ENCODE data around the gene SOX9. TPM values are rescaled to one million over a fixed set of nuclear protein-coding genes. Genes with fewer than 3 reads are reported as not detected.
"Not testable (repeated sequence)": the region's sequence is repeated elsewhere in the genome, so short reads cannot be mapped to it uniquely, and the experiment has no call there.

Gene SOX9
- total and polyA plus RNA-seq, 8 donors = 5.8 to 69.5 (median 16.8) TPM

GRCh38 chr17:72111336-72111923, 9.4 kb upstream of the SOX9 start:
- intact Hi-C loops (cut with DNase I; ENCODE audit: low total_unique reads) = loop anchor here (10.0 kb wide), 1 partner anchor 343 kb away; no protein-coding TSS in a partner anchor
- Histone ChIP-seq H3K27me3 (peaks cover 0 to 50% (median 11%) of the 10 kb centered on the region in 3 donors), H3K4me3 (no peak overlapping the region), H3K27ac (no peak overlapping the region), H3K36me3 (no peaks in the 10 kb centered on the region), H3K4me1 (peaks cover 0 to 15% (median 3%) of the 10 kb centered on the region in 4 donors), H3K9me3 (no peaks in the 10 kb centered on the region)
- no peak for TF ChIP-seq EP300 (IDR thresholded peaks at IDR 0.05)
- peak in 1 of 2 donors; percentile 28 for DNase-seq
- 15 to 29% (median 20%) methylated on average over 10 of the region's 10 CpGs for WGBS, 5 donors

- H3K4me1 ChIP-seq = peaks cover 0 to 20% (median 7%) of the 10 kb centered on the region in 4 donors
- H3K4me3 ChIP-seq, H3K27ac ChIP-seq, DNase-seq, H3K36me3 ChIP-seq, H3K9me3 ChIP-seq: not testable (repeated sequence)
- 85 to 94% (median 90%) methylated on average over 5 of the region's 5 CpGs for WGBS, 5 donors
- intact Hi-C loops (cut with DNase I; ENCODE audit: low total_unique reads) = loop anchor here (10.0 kb wide), 1 partner anchor 343 kb away; no protein-coding TSS in a partner anchor
- H3K27me3 ChIP-seq = peaks cover 0 to 54% (median 16%) of the 10 kb centered on the region in 3 donors
These were observed 8.9 kb upstream of the SOX9 start for GRCh38 chr17:72111926-72112325.

GRCh38 chr17:72113751-72114150, 7.1 kb upstream of the SOX9 start:
- Histone ChIP-seq H3K27me3 (peaks cover 5 to 73% (median 31%) of the 10 kb centered on the region in 3 donors), H3K9me3 (no peaks in the 10 kb centered on the region), H3K27ac (no peak overlapping the region), H3K36me3 (no peaks in the 10 kb centered on the region), H3K4me1 (peaks cover 12 to 39% (median 25%) of the 10 kb centered on the region in 4 donors), H3K4me3 (no peak overlapping the region)
- WGBS, 5 donors = 57 to 98% (median 94%) methylated on average over 4 of the region's 4 CpGs
- TF ChIP-seq POLR2AphosphoS5 (IDR thresholded peaks at IDR 0.05) (no peak), POLR2A (IDR thresholded peaks at IDR 0.05) (no peak), EP300 (IDR thresholded peaks at IDR 0.05) (no peak), CTCF (IDR thresholded peaks at IDR 0.05) (no peak)
- no peak for DNase-seq
- intact Hi-C loops (cut with DNase I; ENCODE audit: low total_unique reads) = loop anchor here (10.0 kb wide), 1 partner anchor 341 kb away; no protein-coding TSS in a partner anchor

GRCh38 chr17:72115781-72116525, 4.9 kb upstream of the SOX9 start:
- DNase-seq = peak in 1 of 2 donors; percentile 22
- Histone ChIP-seq H3K4me1 (peaks cover 24 to 51% (median 41%) of the 10 kb centered on the region in 4 donors), H3K27ac (no peak overlapping the region), H3K27me3 (peaks cover 5 to 85% (median 41%) of the 10 kb centered on the region in 3 donors), H3K9me3 (no peaks in the 10 kb centered on the region), H3K4me3 (no peak overlapping the region), H3K36me3 (no peaks in the 10 kb centered on the region)
- 51 to 72% (median 54%) methylated on average over 37 to 39 of the region's 39 CpGs for WGBS, 5 donors
- TF ChIP-seq POLR2A (IDR thresholded peaks at IDR 0.05) = no peak
- TF ChIP-seq POLR2AphosphoS5 (IDR thresholded peaks at IDR 0.05) = no peak
- TF ChIP-seq CTCF (IDR thresholded peaks at IDR 0.05) = no peak
- TF ChIP-seq EP300 (IDR thresholded peaks at IDR 0.05) = no peak
- intact Hi-C loops (cut with DNase I; ENCODE audit: low total_unique reads) = loop anchor here (10.0 kb wide), 1 partner anchor 339 kb away; no protein-coding TSS in a partner anchor

- WGBS, 5 donors = 15 to 30% (median 25%) methylated on average over 54 to 58 of the region's 58 CpGs
- Histone ChIP-seq H3K27ac (no peak overlapping the region), H3K36me3 (no peaks in the 10 kb centered on the region), H3K27me3 (peaks cover 10 to 85% (median 51%) of the 10 kb centered on the region in 3 donors), H3K4me1 (peaks cover 29 to 56% (median 48%) of the 10 kb centered on the region in 4 donors), H3K9me3 (no peaks in the 10 kb centered on the region), H3K4me3 (peak overlapping the region; percentile 45 to 74 (median 46))
- DNase-seq = peak in 1 of 2 donors; percentile 58
- TF ChIP-seq POLR2A (IDR thresholded peaks at IDR 0.05) = no peak
- TF ChIP-seq POLR2AphosphoS5 (IDR thresholded peaks at IDR 0.05) = no peak
- TF ChIP-seq EP300 (IDR thresholded peaks at IDR 0.05) = no peak
- no peak for TF ChIP-seq CTCF (IDR thresholded peaks at IDR 0.05)
- intact Hi-C loops (cut with DNase I; ENCODE audit: low total_unique reads) = loop anchor here (10.0 kb wide), 1 partner anchor 338 kb away; no protein-coding TSS in a partner anchor
These were observed 3.9 kb upstream of the SOX9 start for GRCh38 chr17:72116661-72117521.
